Hematopoietic multipotent progenitor cell (in vitro differentiated cells): ENCODE results near the gene PGD. TPM values are rescaled to one million over a fixed set of nuclear protein-coding genes. Genes with fewer than 3 reads are reported as not detected.
"Not testable (repeated sequence)": the region's sequence is repeated elsewhere in the genome, so short reads cannot be mapped to it uniquely, and the experiment has no call there.

Experiments
- DNase-seq, 3 donors: peaks; one replicate each; pipeline ENCODE4 v3.0.0-alpha.2; 2011 to 2015; ENCODE audit warnings: low read depth in 2 of 3, low spot score in 2 of 3
- total RNA-seq: library from RNA; depleted of rRNA; stranded (reverse); fragments of >200 nt; gene quantifications from one replicate; pipeline ENCODE4 v1.2.3, GENCODE V29; 2012

PGD gene
- total RNA-seq, 1 donor = 148 TPM

DNA sequence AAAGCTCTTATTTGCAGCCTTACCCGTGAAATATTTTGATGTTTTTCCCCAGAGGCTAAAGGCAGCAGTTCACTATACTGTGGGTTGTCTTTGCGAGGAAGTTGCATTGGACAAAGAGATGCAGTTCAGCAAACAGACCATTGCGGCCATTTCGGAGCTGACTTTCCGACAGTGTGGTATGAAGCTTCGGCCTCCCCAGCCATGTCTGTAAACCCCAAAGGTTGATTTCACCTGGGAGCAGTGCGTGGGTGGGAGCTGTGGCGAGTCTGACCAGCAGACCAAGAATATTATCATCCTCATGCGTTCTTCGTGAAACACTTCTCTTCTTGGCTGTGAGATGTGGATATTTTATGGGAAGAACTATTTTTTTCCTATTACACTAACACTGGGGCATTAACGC lies 34.9 kb downstream of the PGD start:
- no peak for DNase-seq

DNA sequence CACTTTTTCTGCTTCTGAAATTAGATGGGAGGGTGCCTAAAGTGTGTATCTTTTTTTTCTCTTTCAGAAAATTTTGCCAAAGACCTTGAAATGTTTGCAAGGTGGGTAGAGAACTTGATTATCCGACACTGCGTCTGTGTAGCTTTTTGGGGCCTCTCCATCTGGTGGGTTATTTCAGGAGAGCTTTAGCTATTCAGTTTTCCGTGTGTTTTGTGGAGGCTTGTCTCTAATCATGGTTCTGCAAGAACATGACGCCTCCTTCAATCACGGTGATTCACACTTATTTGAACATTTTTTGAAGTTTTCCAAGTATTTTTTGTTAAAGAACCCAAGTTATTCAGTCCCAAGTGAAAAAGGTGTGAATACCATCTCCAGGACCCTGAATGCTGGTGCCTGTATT lies 35.7 kb downstream of the PGD start:
- DNase-seq = no peak

DNA sequence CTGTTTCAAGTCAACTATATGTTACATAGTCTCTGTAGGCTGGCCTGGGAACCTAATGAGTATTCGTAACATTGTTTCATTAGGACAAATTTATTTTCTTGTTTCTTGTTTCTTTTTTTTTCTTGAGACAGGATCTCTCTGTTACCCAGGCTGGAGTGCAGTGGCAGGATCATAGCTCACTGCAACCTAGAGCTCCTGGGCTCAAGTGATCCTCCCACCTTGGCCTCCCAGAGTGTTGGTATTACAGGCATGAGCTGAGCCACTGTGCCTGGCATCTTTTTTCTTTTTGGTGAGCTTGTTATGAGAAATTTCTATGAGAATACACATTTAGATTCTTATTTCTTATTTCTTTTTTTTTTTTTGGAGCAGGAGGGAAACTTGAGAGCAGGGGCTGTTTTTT lies 38.2 kb downstream of the PGD start:
- DNase-seq = no peak

DNA sequence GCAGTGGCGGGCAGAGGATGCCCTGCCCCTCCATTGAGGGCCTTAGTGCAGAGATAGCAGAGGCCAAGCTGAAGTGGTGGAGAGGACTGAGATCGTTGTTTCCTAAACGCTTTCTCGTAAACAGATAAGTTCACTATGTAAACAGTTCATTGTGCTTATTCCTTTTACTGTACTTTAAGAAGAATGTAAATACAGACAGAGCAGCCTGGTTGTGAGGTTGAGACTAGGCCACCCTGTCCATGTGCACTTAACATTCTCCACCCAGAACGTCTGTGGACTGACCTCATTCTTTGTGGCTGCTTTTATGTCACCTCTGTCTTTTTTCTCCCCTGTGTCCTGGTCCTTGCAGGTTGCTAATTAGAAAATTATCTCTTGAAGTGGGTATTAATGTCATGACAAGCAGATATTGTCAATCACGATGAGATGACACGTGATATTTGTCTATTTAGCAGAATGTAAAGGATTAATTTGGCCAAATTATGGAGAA lies 39.9 kb downstream of the PGD start:
- DNase-seq = no peak

GRCh38 chr1:10440305-10440704 lies 41.4 kb downstream of the PGD start:
- DNase-seq = no peak

- no peak for DNase-seq
Measured at GRCh38 chr1:10440794-10441193, 41.9 kb downstream of the PGD start.

DNA sequence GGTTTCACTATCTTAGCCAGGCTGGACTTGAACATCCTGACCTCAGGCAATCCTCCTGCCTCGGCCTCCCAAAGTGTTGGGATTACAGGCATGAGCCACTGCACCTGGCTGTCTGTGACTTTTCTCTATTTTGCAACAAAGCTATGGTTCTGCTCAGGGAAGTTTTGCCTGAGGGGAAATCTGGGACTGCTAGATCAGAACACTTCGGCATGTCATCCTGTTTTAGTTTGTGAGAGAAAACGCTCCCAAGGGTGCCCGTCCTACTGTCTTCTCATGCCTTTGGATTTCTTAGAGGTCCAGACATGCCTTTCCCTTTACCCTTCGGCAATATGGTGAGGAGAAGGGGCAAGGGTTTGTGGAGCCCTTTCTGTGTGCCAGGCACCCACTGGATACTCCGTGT lies 45.4 kb downstream of the PGD start:
- DNase-seq = no peak

- DNase-seq = no peak
Measured at GRCh38 chr1:10444795-10445397, 46.0 kb downstream of the PGD start.

- no peak for DNase-seq
Measured at GRCh38 chr1:10446790-10447422, 48.0 kb downstream of the PGD start.

DNA sequence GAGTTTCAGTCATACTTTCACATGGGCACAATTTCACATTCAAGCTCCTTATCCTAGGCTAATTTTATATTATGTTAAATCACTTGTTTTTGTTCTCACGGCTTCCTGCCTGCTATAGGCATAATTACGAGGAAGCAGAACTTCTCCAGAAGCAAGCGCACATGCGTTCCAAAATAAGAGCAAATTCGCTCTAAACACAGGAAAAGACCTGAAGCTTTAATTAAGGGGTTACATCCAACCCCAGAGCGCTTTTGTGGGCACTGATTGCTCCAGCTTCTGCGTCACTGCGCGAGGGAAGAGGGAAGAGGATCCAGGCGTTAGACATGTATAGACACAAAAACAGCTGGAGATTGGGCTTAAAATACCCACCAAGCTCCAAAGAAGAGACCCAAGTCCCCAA lies 50.9 kb downstream of the PGD start, which contains the start of gene CORT:
Gene CORT (plus strand): TSS at position 281 of the 400 bp plus-strand sequence. CDS start 193 bp downstream, outside the sequence.
- no peak for DNase-seq

- DNase-seq = no peak
Measured at GRCh38 chr1:10450156-10450814, 51.4 kb downstream of the PGD start.

- no peak for DNase-seq
Measured at GRCh38 chr1:10450836-10451235, 52.0 kb downstream of the PGD start.

DNA sequence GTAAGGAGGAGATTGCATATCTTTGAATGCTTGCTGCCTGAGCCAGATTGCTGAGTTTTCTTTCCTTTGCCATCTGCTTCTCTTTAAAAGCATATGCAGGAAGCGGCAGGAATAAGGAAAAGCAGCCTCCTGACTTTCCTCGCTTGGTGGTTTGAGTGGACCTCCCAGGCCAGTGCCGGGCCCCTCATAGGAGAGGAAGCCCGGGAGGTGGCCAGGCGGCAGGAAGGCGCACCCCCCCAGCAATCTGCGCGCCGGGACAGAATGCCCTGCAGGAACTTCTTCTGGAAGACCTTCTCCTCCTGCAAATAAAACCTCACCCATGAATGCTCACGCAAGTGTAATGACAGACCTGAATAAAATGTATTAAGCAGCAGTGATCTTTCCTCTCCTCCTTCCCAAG lies 52.4 kb downstream of the PGD start:
- DNase-seq = no peak

DNA sequence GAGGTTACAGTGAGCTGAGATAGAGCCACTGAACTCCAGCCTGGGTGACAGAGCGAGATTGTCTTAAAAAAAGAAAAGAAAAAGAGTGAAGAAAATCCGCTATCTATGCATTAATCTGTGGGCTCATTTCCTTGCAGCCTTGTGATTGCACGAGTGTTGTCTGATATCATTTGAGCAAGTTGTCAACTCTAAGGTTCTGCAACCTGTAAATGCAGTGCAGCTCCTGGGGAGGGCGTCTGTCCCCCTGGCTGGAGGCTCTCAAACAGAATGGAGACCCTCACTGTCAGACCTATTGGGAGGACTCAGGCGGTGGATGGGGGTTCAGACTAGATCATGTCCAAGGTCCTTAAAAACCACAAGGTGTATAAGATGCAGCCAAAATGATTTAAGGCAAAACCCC lies 57.2 kb downstream of the PGD start:
- no peak for DNase-seq

GRCh38 chr1:10456661-10457060 lies 57.8 kb downstream of the PGD start:
- DNase-seq = no peak

- DNase-seq = not testable (repeated sequence)
Measured at GRCh38 chr1:10457462-10457861, 58.6 kb downstream of the PGD start.

- no peak for DNase-seq
Measured at GRCh38 chr1:10457875-10458274, 59.0 kb downstream of the PGD start.

- DNase-seq = peak in 1 of 3 donors; percentile 7
Measured at GRCh38 chr1:10459184-10459583, 60.3 kb downstream of the PGD start.

DNA sequence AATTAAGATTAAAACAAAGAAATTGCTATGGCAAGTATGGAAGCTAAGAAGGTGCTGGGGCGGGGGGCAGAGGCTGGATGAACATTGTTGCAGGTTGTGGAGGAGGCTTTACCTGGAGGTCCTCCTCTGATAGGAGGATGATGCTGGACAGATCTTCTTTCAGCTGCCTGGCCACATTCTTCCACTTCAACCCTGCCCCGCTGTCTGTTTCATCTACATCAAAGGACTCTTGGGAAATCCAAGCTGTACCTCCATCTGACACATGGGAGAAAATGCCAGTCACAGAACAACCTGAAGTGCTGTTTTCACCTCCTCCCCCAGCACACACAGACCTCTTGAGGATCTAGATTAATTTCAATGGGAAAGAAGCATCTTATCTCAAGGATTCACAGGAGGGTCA lies 68.2 kb downstream of the PGD start:
- DNase-seq = no peak

GRCh38 chr1:10470043-10470442 lies 71.2 kb downstream of the PGD start:
- DNase-seq = no peak
